HepG2 (cell line): ENCODE data around the gene PSMC3IP. TPM values are rescaled to one million over a fixed set of nuclear protein-coding genes. Genes with fewer than 3 reads are reported as not detected.

Source experiments
- AKAP8 ChIP-seq: sonication (generic); formaldehyde crosslinking; IDR thresholded peaks from 2 replicates; pipeline ENCODE4 v1.5.1; 2020; ENCODE audit warnings: mild to moderate bottlenecking, missing genetic modification reagents
- CHD4 ChIP-seq: fragments of 200-600 bp; sonication (generic); IDR thresholded peaks from 2 replicates; pipeline ENCODE4 v1.7.0; 2017; ENCODE audit warnings: mild to moderate bottlenecking, low read length, borderline replicate concordance
- CREB1 ChIP-seq, 2 experiments: fragments of 450-650 bp in 1 of 2; IDR thresholded peaks; 2 replicates each; pipeline ENCODE4 v1.6.1; 2016 to 2017; ENCODE audit warnings: control low read depth in 1 of 2, mild to moderate bottlenecking in 1 of 2, missing compliant biosample characterization in 1 of 2, missing genetic modification characterization in 1 of 2
- ESRRA ChIP-seq: sonication (generic); formaldehyde crosslinking; IDR thresholded peaks from 2 replicates; pipeline ENCODE4 v1.5.1; 2020; ENCODE audit warnings: mild to moderate bottlenecking, low read depth, missing genetic modification reagents
- KAT8 ChIP-seq: IDR thresholded peaks from 2 replicates; pipeline ENCODE4 v1.6.1; 2016; ENCODE audit warnings: missing genetic modification reagents, missing compliant biosample characterization
- NFRKB ChIP-seq: fragments of 450-650 bp; IDR thresholded peaks from 2 replicates; pipeline ENCODE4 v1.6.1; 2017
- NPAS2 ChIP-seq: sonication (generic); formaldehyde crosslinking; IDR thresholded peaks from 2 replicates; pipeline ENCODE4 v1.8.0; 2022; ENCODE audit warnings: mild to moderate bottlenecking, missing genetic modification reagents, borderline replicate concordance
- PHF8 ChIP-seq: sonication (generic); formaldehyde crosslinking; IDR thresholded peaks from 2 replicates; pipeline ENCODE4 v1.5.0; 2020; ENCODE audit warnings: missing genetic modification reagents
- POLR2AphosphoS2 ChIP-seq: IDR thresholded peaks from 2 replicates; pipeline ENCODE4 v1.6.1; 2011; ENCODE audit warnings: low read depth, low read length, improper control_type of control experiment
- RELA ChIP-seq: sonication (generic); formaldehyde crosslinking; IDR thresholded peaks from 2 replicates; pipeline ENCODE4 v1.4.0; 2020; ENCODE audit warnings: missing genetic modification reagents
- STAG1 ChIP-seq: sonication (generic); formaldehyde crosslinking; IDR thresholded peaks from 2 replicates; pipeline ENCODE4 v1.4.0; 2020; ENCODE audit warnings: missing genetic modification reagents
- ZFX ChIP-seq: sonication (generic); formaldehyde crosslinking; IDR thresholded peaks from 2 replicates; pipeline ENCODE4 v1.4.0; 2020; ENCODE audit warnings: mild to moderate bottlenecking, low read depth, missing genetic modification reagents, moderate library complexity
- ZNF326 ChIP-seq: sonication (generic); formaldehyde crosslinking; IDR thresholded peaks from 2 replicates; pipeline ENCODE4 v1.4.0; 2020; ENCODE audit warnings: missing genetic modification reagents, borderline replicate concordance
- ZNF75D ChIP-seq: sonication (generic); formaldehyde crosslinking; IDR thresholded peaks from 2 replicates; pipeline ENCODE4 v1.8.1; 2023; ENCODE audit warnings: missing genetic modification reagents, mild to moderate bottlenecking, borderline replicate concordance
- ZNF850 ChIP-seq: sonication (generic); formaldehyde crosslinking; conservative IDR thresholded peaks from 2 replicates; pipeline ENCODE4 v1.9.0; 2021; ENCODE audit warnings: mild to moderate bottlenecking, missing genetic modification reagents
- polyA plus RNA-seq, 8 experiments: library from polyadenylated mRNA; depleted of rRNA in 3 of 8; stranded (reverse) in 7 of 8; unstranded in 1 of 8; fragments of >200 nt; fragmentation: Illumina TruSeq in 4 of 8; extraction: Trizol in 4 of 8; gene quantifications; 2 replicates each; pipeline versions ENCODE4 v1.2.1 to v1.2.3, GENCODE V29; 2011 to 2016; ENCODE audit warnings: low read depth in 4 of 8, missing spikeins in 1 of 8, mixed read lengths in 1 of 8; ENCODE audit not compliant: insufficient read depth in 1 of 8
- total RNA-seq, 5 experiments: library from RNA; depleted of rRNA; stranded (reverse); fragments of >200 nt; fragmentation: Illumina TruSeq; extraction: Trizol; gene quantifications; 2 replicates each; pipeline ENCODE4 v1.2.3, GENCODE V29; 2016; ENCODE audit warnings: low read depth in 1 of 5
- TF ChIP-seq, protein P1 (sequence below), 2 experiments: sonication (generic) in 1 of 2; formaldehyde crosslinking in 1 of 2; IDR thresholded peaks; 2 replicates each; pipeline versions ENCODE4 v1.5.1 to v1.6.1; 2011 to 2020; ENCODE audit warnings: borderline replicate concordance in 1 of 2, low read depth in 1 of 2, low read length in 1 of 2, mild to moderate bottlenecking in 1 of 2, missing genetic modification reagents in 1 of 2, moderate library complexity in 1 of 2
- TF ChIP-seq, protein P2 (sequence below): sonication (generic); formaldehyde crosslinking; IDR thresholded peaks from 2 replicates; pipeline ENCODE4 v1.9.0; 2021; ENCODE audit warnings: missing genetic modification reagents, mild to moderate bottlenecking, borderline replicate concordance
- TF ChIP-seq, protein P3 (sequence below): fragments of 450-650 bp; IDR thresholded peaks from 2 replicates; pipeline ENCODE4 v1.6.1; 2016
- TF ChIP-seq, protein P4 (sequence below), 2 experiments: IDR thresholded peaks; 2 replicates each; pipeline ENCODE4 v1.6.1; 2011 to 2012; ENCODE audit warnings: low read length in 2 of 2, borderline replicate concordance in 1 of 2, low read depth in 1 of 2, mild to moderate bottlenecking in 1 of 2, moderate library complexity in 1 of 2

PSMC3IP gene
- total and polyA plus RNA-seq, 2 of the 13 experiments (the other 11 are each of a cell fraction or from before 2014, with no cell fraction given), result 6.5 to 22.4 TPM

DNA sequence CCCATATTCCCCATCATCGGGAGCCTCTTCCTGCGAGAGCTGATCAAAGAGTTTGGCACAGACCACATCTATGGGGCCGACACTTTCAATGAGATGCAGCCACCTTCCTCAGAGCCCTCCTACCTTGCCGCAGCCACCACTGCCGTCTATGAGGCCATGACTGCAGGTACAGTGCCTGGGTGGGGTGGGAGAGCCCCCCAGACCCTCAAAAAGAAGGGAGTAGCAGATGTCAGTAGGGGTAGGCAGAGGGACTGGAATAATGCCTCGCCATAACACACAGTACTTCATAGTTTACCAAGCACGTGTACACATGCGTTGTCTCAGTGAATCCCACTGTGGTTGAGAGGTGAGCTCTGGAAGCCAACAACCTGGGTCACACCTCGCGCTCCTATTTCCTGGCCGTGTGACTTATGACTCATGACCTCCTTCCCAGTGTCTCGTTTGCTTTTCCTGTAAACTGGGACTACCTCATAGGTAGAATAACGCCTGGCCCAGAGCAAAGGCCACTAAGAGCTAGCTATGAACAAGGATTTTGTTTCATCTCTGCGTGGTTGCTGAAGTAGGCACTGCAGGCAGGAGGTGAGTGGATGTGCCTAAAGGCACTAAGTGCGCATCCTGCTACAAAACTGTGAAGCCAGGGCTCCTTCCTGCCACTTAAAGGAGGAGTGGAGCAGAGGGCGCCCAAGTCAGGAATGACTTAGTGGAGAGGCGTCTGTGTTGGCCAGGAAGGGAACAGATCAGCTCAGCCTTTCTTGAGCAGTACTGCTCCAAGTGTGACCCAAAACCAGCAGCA is 36.3 kb downstream of the PSMC3IP start (continued):
- TF ChIP-seq, protein P1, sequence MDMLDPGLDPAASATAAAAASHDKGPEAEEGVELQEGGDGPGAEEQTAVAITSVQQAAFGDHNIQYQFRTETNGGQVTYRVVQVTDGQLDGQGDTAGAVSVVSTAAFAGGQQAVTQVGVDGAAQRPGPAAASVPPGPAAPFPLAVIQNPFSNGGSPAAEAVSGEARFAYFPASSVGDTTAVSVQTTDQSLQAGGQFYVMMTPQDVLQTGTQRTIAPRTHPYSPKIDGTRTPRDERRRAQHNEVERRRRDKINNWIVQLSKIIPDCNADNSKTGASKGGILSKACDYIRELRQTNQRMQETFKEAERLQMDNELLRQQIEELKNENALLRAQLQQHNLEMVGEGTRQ (IDR thresholded peaks at IDR 0.05; ENCODE audit: low read depth, low read length), result no peak
- TF ChIP-seq, protein P1 (CRISPR knock-in tag; IDR thresholded peaks at IDR 0.05; ENCODE audit: borderline replicate concordance), result peak; percentile 61; the same call in 1 of the 2 replicates
- TF ChIP-seq ZNF850 (CRISPR knock-in tag), result no peak
- TF ChIP-seq AKAP8 (CRISPR knock-in tag), result no peak
- TF ChIP-seq RELA (CRISPR knock-in tag), result no peak
- TF ChIP-seq, protein P2, sequence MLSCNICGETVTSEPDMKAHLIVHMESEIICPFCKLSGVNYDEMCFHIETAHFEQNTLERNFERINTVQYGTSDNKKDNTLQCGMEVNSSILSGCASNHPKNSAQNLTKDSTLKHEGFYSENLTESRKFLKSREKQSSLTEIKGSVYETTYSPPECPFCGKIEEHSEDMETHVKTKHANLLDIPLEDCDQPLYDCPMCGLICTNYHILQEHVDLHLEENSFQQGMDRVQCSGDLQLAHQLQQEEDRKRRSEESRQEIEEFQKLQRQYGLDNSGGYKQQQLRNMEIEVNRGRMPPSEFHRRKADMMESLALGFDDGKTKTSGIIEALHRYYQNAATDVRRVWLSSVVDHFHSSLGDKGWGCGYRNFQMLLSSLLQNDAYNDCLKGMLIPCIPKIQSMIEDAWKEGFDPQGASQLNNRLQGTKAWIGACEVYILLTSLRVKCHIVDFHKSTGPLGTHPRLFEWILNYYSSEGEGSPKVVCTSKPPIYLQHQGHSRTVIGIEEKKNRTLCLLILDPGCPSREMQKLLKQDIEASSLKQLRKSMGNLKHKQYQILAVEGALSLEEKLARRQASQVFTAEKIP (CRISPR knock-in tag), result no peak
- no peak for TF ChIP-seq POLR2AphosphoS2
- peak; percentile 81 for TF ChIP-seq ZFX (CRISPR knock-in tag)
- no peak for TF ChIP-seq CHD4
- TF ChIP-seq NPAS2, result no peak
- TF ChIP-seq ZNF75D (CRISPR knock-in tag), result 0 out of 2 replicates have a peak, but pooled peaks have one; percentile 88
- peak; percentile 37; the same call in 1 of the 2 replicates for TF ChIP-seq ESRRA (CRISPR knock-in tag)
- peak; percentile 88; the same call in 1 of the 2 replicates for TF ChIP-seq KAT8 (CRISPR knock-in tag)
- TF ChIP-seq PHF8, result no peak; the same call in 1 of the 2 replicates
- TF ChIP-seq, protein P3, sequence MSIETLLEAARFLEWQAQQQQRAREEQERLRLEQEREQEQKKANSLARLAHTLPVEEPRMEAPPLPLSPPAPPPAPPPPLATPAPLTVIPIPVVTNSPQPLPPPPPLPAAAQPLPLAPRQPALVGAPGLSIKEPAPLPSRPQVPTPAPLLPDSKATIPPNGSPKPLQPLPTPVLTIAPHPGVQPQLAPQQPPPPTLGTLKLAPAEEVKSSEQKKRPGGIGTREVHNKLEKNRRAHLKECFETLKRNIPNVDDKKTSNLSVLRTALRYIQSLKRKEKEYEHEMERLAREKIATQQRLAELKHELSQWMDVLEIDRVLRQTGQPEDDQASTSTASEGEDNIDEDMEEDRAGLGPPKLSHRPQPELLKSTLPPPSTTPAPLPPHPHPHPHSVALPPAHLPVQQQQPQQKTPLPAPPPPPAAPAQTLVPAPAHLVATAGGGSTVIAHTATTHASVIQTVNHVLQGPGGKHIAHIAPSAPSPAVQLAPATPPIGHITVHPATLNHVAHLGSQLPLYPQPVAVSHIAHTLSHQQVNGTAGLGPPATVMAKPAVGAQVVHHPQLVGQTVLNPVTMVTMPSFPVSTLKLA, result peak; percentile 41; the same call in 1 of the 2 replicates
- peak; percentile 73 for TF ChIP-seq CREB1 (IDR thresholded peaks at IDR 0.05)
- no peak; the same call in 1 of the 2 replicates for TF ChIP-seq CREB1 (CRISPR knock-in tag; IDR thresholded peaks at IDR 0.05)
- no peak for TF ChIP-seq STAG1
- TF ChIP-seq ZNF326 (CRISPR knock-in tag), result no peak
- TF ChIP-seq, protein P4, sequence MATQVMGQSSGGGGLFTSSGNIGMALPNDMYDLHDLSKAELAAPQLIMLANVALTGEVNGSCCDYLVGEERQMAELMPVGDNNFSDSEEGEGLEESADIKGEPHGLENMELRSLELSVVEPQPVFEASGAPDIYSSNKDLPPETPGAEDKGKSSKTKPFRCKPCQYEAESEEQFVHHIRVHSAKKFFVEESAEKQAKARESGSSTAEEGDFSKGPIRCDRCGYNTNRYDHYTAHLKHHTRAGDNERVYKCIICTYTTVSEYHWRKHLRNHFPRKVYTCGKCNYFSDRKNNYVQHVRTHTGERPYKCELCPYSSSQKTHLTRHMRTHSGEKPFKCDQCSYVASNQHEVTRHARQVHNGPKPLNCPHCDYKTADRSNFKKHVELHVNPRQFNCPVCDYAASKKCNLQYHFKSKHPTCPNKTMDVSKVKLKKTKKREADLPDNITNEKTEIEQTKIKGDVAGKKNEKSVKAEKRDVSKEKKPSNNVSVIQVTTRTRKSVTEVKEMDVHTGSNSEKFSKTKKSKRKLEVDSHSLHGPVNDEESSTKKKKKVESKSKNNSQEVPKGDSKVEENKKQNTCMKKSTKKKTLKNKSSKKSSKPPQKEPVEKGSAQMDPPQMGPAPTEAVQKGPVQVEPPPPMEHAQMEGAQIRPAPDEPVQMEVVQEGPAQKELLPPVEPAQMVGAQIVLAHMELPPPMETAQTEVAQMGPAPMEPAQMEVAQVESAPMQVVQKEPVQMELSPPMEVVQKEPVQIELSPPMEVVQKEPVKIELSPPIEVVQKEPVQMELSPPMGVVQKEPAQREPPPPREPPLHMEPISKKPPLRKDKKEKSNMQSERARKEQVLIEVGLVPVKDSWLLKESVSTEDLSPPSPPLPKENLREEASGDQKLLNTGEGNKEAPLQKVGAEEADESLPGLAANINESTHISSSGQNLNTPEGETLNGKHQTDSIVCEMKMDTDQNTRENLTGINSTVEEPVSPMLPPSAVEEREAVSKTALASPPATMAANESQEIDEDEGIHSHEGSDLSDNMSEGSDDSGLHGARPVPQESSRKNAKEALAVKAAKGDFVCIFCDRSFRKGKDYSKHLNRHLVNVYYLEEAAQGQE (IDR thresholded peaks at IDR 0.05; ENCODE audit: borderline replicate concordance in 1 of 2, low read depth in 1 of 2, low read length in 2 of 2), result no peak
- no peak for TF ChIP-seq NFRKB
